Iris pigment epithelial cell (primary cell): ENCODE data around the gene TEAD3.
A peak's percentile ranks its signal among the peaks of the same experiment; 100 is the strongest.

Experiments used
- DNase-seq: peaks from one replicate; pipeline ENCODE4 v3.0.0-alpha.2; 2011; ENCODE audit warnings: low read depth

TEAD3 gene

DNA sequence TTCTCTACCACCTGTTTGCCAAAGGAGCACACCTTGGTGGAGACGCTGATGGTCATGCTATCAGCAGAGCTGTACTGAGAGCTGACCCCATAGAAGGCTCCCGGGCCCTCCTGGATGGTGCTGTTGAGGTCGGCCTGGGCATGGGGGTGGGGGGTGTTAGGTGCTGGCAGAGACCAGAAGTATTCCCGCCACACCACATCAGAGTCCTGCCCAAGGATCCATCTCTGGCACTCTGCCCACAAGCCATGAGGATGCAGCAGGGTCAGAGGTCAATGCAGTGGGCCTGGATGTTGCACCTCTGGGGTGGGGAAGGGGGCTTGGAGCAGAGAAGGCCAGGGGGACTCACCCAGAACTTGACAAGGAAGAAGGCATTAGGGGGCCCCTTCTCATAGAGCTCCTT lies 21.3 kb downstream of the TEAD3 start:
- DNase-seq: no peak

DNA sequence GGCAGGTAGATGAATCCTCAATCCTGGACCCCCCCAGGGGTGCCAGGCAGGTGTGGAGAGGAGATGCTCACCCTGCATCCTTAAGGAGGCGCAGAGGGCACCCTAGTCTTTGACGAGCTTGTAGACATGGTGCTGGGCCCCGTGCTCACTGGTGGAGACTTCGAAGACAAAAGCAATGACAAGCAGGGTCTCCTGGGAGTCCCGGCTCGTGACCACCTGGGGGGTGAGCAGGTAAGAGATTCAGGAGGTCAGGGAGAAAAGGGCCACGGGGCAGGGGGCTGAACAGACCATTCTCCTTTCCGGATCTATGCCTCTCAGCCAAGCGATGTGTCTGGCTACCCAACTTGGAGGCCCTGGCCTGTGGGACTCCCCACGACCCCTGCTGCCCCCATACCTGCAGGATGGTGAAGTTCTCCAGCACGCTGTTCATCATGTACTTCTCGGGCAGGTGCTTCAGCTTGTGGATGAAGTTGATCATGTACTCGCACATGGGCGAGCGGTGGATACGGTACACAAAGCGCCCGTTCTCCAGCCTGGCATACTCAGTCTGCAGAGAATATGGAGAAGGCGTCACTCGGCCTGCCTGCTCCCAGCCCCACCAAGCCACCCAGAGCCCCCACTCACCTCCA lies 21.8 kb downstream of the TEAD3 start:
- DNase-seq: no peak

DNA sequence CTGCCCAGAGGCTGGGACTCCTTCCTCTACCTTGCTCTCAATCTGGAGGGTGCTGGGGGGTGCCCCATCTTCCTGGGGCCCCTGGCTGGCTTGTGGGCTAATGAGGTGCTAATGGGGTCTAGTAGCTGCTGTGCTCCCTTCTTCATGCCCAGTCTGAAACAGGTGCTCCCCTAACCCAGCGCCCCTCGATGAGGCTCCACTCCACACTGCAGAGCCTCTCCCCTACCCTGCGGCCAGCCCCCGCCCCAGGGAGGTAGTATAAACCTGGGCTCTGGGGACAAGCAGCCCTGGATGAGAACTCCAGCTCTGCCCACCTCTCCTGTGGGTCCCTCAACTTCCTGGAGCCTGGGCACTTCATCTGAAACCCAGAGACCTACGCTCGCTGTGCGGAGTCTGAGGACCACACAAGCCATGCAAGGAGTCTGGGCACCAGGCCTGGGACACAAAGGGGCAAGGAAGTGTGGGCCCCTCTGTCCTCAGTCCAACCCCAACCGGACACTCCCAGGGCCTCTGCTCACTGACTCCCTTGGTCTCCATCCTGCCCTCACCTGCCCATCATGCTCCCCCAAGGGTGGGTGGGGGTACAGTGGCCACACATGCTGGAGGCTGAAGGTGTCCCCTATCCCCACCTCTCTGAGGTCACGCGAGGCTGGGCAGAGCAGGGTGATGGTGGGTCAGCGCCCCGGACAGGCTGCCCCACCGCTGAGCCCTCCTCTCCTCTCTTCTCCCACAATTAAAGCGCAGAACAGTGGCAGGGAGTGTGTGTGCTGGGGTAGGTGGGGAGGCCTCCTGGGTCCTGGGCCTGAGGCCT lies 22.5 kb downstream of the TEAD3 start:
- no peak for DNase-seq

DNA sequence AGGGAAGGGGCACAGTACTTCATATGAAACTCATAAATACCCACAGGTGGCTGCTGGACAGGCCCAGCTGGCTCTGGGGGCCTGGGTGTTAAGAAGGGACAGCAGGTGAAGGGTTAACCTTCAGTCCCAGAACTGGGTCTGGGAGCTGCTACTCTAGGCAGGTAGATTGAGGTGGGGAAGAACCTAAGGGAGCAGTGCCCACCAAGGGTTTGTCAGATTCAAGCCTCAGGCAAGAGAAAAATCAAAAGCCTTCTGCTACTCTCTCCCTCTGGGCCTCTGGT lies 23.1 kb downstream of the TEAD3 start:
- no peak for DNase-seq

DNA sequence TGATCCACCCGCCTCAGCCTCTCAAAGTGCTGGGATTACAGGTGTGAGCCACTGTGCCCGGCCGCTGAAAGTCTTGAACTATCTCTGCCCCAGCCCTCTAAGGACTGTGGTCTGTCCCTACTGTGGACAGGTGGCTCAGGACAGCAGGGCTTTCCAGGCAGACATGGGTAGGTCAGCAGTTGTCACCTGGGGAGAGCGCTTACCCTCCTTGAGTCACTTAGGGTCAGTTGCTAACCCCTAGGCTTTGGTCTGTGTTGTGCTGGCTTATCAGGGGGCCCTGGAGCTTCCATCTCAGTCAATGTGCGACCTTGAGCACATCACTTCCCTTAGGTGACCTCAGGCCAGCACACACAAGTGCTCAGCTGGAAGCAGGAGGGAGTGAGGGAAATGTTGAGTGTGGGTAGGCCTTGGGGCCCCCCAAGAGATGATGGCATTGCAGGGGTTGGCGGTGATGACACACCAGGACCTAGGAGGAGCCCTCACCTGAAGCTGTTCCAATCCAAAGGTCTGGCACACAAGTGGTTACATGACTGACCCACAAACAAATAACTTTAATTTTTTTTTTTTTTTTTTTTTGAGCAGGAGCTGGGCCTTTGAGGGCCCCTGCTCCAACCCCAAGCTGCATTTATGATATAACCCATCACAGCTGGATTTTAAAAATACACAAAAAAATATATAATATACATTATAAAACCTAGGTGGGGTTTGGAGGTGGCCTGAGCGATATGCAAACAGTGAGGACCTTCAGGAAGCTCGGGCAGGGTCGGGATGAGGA lies 23.6 kb downstream of the TEAD3 start:
- no peak for DNase-seq

DNA sequence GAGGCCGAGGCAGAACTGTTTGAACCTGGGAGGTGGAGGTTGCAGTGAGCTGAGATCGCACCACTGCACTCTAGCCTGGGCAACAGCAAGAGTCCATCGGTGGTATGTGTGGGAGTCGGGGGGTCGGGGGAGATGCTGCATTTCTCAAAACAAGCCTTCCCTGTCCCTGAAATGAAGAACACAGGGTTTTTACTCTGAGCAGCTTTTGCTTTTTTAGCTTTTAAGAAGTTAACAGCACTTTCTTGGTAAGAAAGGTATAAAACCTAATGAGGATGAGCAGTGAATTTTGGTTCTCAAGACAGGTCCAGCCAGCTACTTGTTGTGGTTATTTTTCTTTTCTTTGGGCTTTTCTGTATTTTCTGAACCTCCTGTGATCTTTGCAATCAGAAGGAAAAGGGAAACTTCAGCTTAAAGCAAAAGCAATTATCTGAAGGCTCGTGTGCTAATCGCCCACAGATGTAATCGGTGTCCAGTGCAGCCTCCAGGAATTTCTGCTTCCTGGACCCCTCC lies 25.0 kb downstream of the TEAD3 start:
- no peak for DNase-seq

DNA sequence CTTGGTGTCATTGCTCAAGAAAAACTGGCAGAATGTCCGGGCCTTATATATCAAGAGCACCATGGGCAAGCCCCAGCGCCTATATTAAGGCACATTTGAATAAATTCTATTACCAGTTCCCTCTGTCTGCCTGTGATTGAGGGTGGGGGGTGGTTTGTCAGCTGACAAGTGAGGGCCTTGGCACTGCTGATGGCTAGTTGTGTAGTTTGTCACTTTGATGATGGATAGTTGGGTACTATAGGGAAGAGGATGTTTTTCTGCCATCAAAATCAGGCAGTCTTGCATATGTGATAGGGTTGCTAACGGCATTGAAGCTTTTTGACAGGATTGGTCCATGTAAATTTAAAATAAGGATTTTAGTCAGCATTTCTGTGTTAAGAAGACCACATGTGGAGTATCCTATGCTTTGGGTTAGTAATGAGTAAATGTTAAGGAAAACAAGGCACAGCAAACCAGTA lies 26.2 kb downstream of the TEAD3 start:
- DNase-seq: no peak

DNA sequence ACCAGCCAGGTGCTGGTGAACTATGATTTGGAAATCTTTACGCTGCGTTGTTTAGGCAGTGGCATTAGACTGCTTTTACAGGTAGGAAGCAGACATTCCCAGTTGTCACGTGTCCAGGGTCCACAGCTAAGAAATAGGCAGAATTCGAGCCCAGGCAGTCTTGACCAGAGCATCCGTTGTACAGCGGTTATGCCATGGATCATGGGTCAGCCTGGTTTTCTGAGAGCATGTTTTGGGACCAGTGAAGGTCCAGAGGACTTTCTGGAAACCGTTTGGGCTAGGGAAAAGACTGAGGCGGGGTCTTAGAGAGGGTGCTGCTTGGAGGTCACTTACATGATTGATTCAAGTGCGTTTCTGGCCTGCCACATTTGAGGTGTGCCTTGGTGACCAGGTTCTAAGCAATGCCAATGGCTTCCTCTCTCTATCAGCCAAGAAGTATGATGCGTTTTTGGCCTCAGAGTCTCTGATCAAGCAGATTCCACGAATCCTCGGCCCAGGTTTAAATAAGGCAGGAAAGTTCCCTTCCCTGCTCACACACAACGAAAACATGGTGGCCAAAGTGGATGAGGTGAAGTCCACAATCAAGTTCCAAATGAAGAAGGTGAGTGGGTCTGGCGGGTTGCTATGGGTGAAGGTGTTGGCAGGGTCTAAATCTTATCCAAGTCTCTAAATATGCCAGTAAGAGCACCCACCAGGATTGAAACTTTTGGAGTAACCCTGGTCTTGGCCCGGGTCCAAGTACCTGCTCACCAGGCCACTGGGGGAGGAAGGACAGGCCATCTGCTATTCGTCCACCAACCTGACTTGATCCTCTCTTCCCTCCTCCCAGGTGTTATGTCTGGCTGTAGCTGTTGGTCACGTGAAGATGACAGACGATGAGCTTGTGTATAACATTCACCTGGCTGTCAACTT lies 26.9 kb downstream of the TEAD3 start:
- DNase-seq: no peak

DNA sequence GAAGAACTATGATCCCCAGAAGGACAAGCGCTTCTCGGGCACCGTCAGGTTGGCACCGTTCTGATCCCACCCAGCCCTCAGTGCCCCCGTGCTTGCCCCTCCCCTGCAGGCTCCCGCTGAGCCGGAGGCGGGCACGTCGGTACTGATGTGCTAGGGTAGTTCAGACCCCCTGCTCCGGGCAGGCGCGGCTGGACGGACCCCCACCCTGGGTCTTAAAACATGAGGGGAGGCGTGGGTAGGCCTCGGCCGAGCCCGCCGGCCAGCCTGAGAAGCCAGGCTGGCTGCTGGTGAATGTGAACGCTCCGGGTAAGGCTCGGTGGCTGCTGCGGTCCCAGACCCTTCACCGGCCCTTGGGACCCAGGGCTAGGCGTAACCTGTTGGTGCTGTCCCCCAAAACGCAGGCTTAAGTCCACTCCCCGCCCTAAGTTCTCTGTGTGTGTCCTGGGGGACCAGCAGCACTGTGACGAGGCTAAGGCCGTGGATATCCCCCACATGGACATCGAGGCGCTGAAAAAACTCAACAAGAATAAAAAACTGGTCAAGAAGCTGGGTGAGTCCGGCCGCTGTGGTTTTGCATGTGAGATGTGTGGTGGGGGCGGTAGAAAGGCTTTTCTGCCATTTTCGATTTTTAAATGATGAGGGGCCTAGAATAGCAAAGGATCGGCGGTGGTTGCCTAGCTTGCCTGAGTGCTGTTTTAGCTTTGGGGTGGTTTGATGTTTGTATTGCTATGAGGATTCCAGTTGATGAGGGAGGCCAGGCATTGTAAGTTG lies 27.7 kb downstream of the TEAD3 start:
- DNase-seq: no peak

DNA sequence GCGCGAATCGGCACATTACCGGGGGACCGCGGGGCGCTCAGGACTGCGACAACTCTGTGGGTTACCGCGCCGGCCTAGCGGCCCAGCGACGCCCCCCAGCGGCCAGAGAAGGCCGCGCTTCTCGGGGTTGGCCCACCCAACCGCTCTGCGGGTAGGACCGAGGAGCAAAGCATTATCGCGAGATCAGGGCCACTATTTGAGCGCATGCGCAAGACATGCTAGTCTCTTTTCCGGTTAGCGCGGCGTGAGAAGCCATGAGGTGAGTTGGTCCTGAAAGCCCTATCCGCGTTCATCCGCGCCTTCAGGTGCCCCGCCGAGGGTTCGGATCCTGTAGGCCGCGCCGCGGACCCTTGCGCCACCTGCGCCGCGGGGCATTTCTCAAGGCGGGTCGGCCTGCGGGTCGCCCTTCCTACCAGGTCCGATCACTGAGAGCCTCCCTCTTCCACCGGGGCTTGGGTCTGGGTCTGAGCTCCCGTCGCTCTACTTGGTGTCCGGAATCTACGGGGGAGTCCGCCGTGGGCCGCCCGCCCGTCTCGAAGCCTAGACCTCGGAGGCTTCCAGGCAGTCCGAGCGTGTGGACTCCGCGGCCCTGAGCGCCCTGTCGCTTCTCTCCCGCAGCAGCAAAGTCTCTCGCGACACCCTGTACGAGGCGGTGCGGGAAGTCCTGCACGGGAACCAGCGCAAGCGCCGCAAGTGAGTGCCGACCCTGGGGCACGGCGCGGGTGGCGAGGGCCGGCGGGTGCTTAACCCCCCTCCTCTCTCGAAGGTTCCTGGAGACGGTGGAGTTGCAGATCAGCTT lies 28.5 kb downstream of the TEAD3 start, which contains the start of gene RPL10A:
Gene RPL10A, plus strand, starts transcription at position 221 of the 799 bp plus-strand sequence. Its CDS starts 34 bp downstream, at position 255.
- peak; percentile 92 for DNase-seq

DNA sequence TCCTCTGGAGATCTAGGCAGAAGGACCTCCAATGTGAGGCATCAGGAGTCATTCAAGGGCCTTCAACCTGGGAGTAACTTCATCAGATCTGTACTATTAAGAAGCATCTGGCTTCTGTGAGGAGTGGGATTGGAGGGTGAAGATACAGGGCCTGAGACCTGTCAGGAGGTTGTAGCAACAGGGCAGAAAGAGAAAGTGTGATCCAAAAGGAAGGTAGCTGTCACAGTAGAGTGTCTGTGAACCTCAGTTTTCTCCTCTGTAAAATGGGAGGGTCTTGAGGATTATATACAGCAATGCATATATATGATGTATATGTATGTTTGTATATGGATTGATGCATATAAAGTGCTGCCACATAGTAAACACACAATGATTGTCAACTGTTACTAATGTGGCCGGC lies 31.2 kb downstream of the TEAD3 start:
- no peak for DNase-seq

DNA sequence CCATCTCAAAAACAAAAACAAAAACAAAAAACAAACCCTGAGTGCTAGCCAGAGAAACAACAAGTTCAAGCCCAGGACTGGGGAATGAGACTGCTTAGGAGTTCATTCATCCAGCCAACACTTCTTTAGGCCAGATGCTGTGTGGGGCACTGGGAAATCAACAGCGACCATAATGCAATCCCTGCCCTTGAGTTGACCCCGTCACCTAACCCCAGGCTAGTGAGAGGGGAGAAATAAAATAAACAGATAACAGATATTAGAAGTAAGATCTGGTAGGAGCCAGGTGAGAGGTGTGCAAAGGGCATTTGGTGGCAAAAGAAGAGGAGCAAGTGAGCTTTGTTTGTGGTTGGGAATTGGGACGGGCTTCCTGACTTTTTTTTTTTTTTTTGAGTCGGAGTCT lies 33.6 kb downstream of the TEAD3 start:
- no peak for DNase-seq

DNA sequence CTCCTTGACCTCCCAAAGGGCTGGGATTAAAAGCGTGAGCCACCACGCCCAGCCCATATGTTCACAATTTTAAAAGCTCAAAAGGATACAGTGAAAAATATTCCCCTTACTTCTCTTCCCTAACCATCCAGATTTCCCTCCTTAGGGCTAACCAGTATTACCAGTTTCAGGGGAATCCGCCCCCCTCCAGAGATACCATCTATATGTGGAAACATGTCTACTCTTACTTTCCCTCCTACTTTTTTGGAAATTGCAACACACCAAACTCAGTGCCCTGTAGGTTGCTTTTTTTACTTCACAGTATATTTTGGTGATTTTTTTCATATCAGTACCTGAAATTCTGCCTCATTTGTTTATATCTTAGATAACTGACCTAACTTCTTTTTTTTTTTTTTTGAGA lies 35.6 kb downstream of the TEAD3 start:
- no peak for DNase-seq

DNA sequence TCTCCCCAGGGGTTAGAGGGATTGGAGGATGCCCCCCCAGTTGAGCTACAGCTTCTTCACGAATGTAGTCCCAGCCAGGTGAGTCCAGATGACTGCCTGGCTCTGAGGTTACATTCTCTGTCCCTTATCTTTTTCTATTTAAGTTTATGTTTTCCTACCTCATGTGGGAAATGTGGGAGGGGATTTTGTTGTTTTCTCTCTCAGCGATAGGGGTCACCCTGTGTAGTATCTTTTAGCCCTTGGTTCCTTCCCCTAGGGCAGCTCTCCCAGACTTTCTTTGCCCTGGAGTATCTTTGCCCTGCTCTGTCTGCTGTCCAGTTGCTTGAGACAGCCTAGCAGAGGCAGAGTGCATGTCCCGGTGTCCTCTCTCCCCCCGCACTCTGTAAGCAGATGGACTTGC lies 39.0 kb downstream of the TEAD3 start:
- DNase-seq: no peak

DNA sequence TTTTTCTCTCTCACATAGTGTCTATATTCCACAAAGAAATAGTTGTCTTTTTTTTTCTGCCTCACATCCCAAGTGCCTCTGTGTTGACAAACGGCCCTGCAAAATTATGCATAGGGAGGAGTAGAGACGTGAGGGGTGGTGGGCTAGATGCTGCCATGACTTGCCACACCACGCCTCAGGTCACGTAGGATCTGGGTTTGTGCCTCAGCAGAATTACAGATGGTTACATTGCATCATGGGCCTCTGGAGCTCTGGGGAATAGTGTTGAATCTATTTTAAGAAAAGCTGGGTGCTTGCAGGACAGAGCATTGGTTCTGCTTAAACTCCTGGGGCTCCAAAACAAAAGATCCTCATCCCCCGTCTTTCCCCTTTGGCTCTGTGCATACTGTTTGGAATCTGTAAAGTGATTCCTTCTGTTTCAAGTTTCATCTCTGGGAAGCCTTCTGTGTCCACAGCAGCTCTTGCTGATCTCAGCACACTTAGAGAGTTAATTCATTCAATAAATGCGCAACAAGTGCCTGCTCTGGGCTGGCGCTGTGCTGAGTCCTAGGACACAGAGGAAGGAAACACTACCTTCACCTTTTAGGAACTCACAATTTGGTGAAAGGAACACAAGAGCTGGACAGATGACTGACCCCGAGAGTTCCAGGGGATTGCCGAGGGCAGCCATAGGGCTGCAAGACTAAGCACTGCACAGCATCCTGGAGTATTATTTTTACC lies 42.3 kb downstream of the TEAD3 start:
- no peak for DNase-seq

DNA sequence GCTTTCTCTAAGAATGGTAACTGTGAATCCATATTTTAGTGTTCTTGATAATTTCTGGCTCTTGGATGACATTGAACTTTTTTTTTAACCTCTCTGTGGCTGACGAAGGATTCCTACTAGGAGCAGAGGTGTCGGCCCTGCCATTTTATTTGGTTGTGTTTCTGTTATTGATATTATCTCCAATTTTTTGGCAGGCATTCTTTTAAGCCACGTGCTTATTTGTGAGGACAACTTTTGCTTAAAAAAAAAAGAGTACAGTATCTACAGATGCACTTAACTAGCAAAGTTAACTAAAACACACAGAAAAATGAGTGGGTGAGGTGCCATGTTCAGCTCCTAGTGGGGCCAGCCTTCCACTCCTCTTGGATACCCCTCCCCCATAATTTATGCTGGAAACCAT lies 43.6 kb downstream of the TEAD3 start:
- DNase-seq: no peak

DNA sequence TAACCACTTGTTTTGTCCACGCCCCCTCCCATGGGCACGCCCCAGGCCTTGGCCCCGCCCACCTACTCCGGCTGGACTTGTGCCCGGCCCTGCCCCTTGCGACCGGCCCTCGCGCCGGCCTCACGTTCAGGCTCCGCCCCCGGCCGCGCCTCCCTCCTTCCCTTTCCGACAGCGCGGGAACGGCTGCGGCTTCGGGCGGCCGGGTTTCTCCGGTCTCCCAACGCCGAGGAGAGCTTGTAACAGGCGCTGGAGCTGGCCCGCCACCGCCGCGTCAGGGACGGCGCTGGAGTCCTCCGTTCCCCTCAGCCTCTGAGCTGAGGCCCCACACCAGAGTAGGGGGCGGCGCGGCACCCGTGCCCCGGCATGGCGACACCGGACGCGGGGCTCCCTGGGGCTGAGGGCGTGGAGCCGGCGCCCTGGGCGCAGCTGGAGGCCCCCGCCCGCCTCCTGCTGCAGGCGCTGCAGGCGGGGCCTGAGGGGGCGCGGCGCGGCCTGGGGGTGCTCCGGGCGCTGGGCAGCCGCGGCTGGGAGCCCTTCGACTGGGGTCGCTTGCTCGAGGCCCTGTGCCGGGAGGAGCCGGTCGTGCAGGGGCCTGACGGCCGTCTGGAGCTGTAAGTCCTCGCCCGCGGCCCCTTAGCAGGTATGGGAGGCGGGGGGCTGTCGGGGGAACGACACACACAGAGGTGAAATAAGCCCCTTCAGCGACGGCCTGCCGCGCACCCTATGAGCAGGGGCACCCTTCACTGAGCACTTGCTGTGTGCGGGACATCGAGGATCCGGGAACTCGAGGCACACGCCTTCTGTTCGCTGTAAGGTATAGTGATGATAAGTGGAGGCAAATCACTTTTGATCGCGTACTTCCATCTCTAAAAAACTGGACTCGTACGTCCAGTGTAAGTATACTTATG lies 44.4 kb downstream of the TEAD3 start, which contains the start of gene FANCE:
Gene FANCE, plus strand, starts transcription at position 156 of the 908 bp plus-strand sequence. Its CDS starts 208 bp downstream, at position 364.
- DNase-seq: peak; percentile 91
